Measurements from ENCODE around the gene HOXA3.

DNA sequence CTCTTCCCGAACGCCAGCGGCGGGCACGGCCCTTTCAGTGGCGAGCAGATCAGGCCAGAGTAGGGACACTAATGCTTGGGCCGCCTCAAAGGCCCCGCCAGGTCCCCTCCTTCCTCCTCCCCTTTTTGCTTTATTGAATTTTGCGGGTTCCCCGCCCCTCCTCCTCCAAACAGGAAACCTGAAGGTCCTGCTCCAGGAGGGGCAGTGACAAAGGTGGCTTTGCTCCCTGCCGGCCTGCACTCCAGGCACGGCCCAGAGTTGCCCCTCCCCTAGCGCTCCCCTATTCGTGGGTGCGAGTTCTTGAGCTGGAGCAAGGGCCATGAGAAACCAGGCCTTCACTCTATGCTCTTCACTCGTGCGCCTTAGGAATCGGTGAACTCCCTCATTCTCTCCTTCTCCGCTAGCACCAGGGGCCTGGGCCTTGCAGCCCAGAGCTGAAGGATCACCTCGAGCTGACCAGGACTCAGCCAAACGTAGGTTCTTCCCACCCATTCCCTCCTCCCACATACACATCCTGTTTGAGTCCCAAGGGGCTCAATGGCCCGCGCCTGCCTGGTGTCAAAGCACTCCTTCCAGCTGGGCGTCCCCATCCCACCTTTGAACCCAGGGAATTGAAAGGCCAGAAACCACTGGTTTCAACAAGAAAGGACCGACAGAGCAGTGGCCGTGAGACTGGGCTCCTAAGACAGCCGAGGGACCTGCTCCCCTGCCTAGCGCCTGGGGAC, 4.2 kb downstream of the HOXA3 start:
- TF ChIP-seq POLR2AphosphoS5 (IDR thresholded peaks at IDR 0.05) (no peak), POLR2A (IDR thresholded peaks at IDR 0.05) (no peak)
- TF ChIP-seq, protein P1, sequence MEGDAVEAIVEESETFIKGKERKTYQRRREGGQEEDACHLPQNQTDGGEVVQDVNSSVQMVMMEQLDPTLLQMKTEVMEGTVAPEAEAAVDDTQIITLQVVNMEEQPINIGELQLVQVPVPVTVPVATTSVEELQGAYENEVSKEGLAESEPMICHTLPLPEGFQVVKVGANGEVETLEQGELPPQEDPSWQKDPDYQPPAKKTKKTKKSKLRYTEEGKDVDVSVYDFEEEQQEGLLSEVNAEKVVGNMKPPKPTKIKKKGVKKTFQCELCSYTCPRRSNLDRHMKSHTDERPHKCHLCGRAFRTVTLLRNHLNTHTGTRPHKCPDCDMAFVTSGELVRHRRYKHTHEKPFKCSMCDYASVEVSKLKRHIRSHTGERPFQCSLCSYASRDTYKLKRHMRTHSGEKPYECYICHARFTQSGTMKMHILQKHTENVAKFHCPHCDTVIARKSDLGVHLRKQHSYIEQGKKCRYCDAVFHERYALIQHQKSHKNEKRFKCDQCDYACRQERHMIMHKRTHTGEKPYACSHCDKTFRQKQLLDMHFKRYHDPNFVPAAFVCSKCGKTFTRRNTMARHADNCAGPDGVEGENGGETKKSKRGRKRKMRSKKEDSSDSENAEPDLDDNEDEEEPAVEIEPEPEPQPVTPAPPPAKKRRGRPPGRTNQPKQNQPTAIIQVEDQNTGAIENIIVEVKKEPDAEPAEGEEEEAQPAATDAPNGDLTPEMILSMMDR (IDR thresholded peaks at IDR 0.05) = no peak

Measured in gastroesophageal sphincter (tissue), 3 donors.